ENCODE measurements around the gene PHYH. TPM values are rescaled to one million over a fixed set of nuclear protein-coding genes. Genes with fewer than 3 reads are reported as not detected.

The PHYH gene
- total RNA-seq, 1 experiment from 2014 or later, result 13.2 TPM

GRCh38 chr10:13271552-13272163, 28.2 kb downstream of the PHYH start:
- no peaks in the 10 kb centered on the region for H3F3A ChIP-seq (ENCODE audit: low read length, unreplicated experiment)
- ATAC-seq, result peak; percentile 43
- BruUV-seq (replicated peaks), result no TSS peak
- no peak overlapping the region for H3K4me3 ChIP-seq (ENCODE audit: low read length)
- H3K9ac ChIP-seq (ENCODE audit: low read length), result no peak overlapping the region
- no peaks in the 10 kb centered on the region for H3K27me3 ChIP-seq (ENCODE audit: low read length)
- H4K20me1 ChIP-seq (ENCODE audit: low read length), result no peaks in the 10 kb centered on the region
- intact Hi-C loops (cut with micrococcal nuclease), result no loop called here
- H3K27ac ChIP-seq (ENCODE audit: low read length), result no peak overlapping the region
- ChIA-PET CTCF (interaction anchor here (0.7 kb wide), 1 partner anchor 72 kb away, joined by 3 read pairs; no protein-coding TSS in a partner anchor), POLR2A (ENCODE audit: unreplicated experiment) (no interaction called here)
- no peaks in the 10 kb centered on the region for H3K79me2 ChIP-seq (ENCODE audit: low read length)
- H2AFZ ChIP-seq (ENCODE audit: low read length), result no peak overlapping the region
- peaks cover 11% of the 10 kb centered on the region for H3K4me1 ChIP-seq (ENCODE audit: insufficient read depth, low read length)
- no peaks in the 10 kb centered on the region for H3K36me3 ChIP-seq (ENCODE audit: low read depth, low read length)
- no peaks in the 10 kb centered on the region for H3K9me2 ChIP-seq (replicated peaks; ENCODE audit: low read length)
- TF ChIP-seq CTCF (conservative IDR thresholded peaks at IDR 0.05; ENCODE audit: low read depth, low read length) (peak; percentile 49; the same call in 1 of the 2 replicates), EZH2phosphoT487 (IDR thresholded peaks at IDR 0.05; ENCODE audit: borderline replicate concordance, low read length) (no peak)
- DNase-seq, result peak; percentile 1
- H3K4me2 ChIP-seq (ENCODE audit: low read length), result peak overlapping the region; percentile 63
- H3K9me3 ChIP-seq (ENCODE audit: low read length), result no peaks in the 10 kb centered on the region

- no peaks in the 10 kb centered on the region for H3K27me3 ChIP-seq (ENCODE audit: low read length)
- no peak for TF ChIP-seq EZH2 (IDR thresholded peaks at IDR 0.05; ENCODE audit: low read length, unreplicated experiment)
- TF ChIP-seq CTCF (conservative IDR thresholded peaks at IDR 0.05; ENCODE audit: low read depth, low read length), result no peak
- TF ChIP-seq EZH2phosphoT487 (IDR thresholded peaks at IDR 0.05; ENCODE audit: borderline replicate concordance, low read length), result no peak
- H3K79me2 ChIP-seq (ENCODE audit: low read length), result no peaks in the 10 kb centered on the region
- no peaks in the 10 kb centered on the region for H3F3A ChIP-seq (ENCODE audit: low read length, unreplicated experiment)
- DNase-seq, result peak; percentile 59
- H2AFZ ChIP-seq (ENCODE audit: low read length), result no peak overlapping the region
- peak overlapping the region; percentile 43; the same call in 1 of the 2 replicates for H3K4me3 ChIP-seq (ENCODE audit: low read length)
- no TSS peak for BruUV-seq (replicated peaks)
- H3K9ac ChIP-seq (ENCODE audit: low read length), result no peak overlapping the region
- H3K36me3 ChIP-seq (ENCODE audit: low read depth, low read length), result no peaks in the 10 kb centered on the region
- H4K20me1 ChIP-seq (ENCODE audit: low read length), result no peaks in the 10 kb centered on the region
- H3K27ac ChIP-seq (ENCODE audit: low read length), result no peak overlapping the region
- CTCF ChIA-PET, result no interaction called here
- H3K9me2 ChIP-seq (replicated peaks; ENCODE audit: low read length), result no peaks in the 10 kb centered on the region
- H3K9me3 ChIP-seq (ENCODE audit: low read length), result no peaks in the 10 kb centered on the region
- intact Hi-C loops (cut with micrococcal nuclease), result no loop called here
- ATAC-seq, result peak; percentile 97
- POLR2A ChIA-PET (ENCODE audit: unreplicated experiment), result no interaction called here
- H3K4me2 ChIP-seq (ENCODE audit: low read length), result peak overlapping the region; percentile 63
- H3K4me1 ChIP-seq (ENCODE audit: insufficient read depth, low read length), result peaks cover 11% of the 10 kb centered on the region
These were observed 28.9 kb downstream of the PHYH start for GRCh38 chr10:13270877-13271551.

- no TSS peak for BruUV-seq (replicated peaks)
- POLR2A ChIA-PET (ENCODE audit: unreplicated experiment), result no interaction called here
These were observed 31.0 kb downstream of the PHYH start for GRCh38 chr10:13268841-13269240.

More at GRCh38 chr10:13268841-13269240, 31.0 kb downstream of the PHYH start:
- H2AFZ ChIP-seq (ENCODE audit: low read length), result no peak overlapping the region
- no peak overlapping the region for H3K4me2 ChIP-seq (ENCODE audit: low read length)
- H3K27me3 ChIP-seq (ENCODE audit: low read length), result no peaks in the 10 kb centered on the region
- H4K20me1 ChIP-seq (ENCODE audit: low read length), result no peaks in the 10 kb centered on the region
- H3K4me1 ChIP-seq (ENCODE audit: insufficient read depth, low read length), result peaks cover 11% of the 10 kb centered on the region
- no peak overlapping the region for H3K9ac ChIP-seq (ENCODE audit: low read length)
- H3K9me3 ChIP-seq (ENCODE audit: low read length), result no peaks in the 10 kb centered on the region
- no peaks in the 10 kb centered on the region for H3F3A ChIP-seq (ENCODE audit: low read length, unreplicated experiment)
- H3K36me3 ChIP-seq (ENCODE audit: low read depth, low read length), result no peaks in the 10 kb centered on the region
- intact Hi-C loops (cut with micrococcal nuclease), result no loop called here
- H3K27ac ChIP-seq (ENCODE audit: low read length), result no peak overlapping the region
- no peak for ATAC-seq
- H3K9me2 ChIP-seq (replicated peaks; ENCODE audit: low read length), result no peaks in the 10 kb centered on the region
- no peak for DNase-seq
- no peak for TF ChIP-seq CTCF (conservative IDR thresholded peaks at IDR 0.05; ENCODE audit: low read depth, low read length)
- no peak for TF ChIP-seq EZH2phosphoT487 (IDR thresholded peaks at IDR 0.05; ENCODE audit: borderline replicate concordance, low read length)
- no peak for TF ChIP-seq EZH2 (IDR thresholded peaks at IDR 0.05; ENCODE audit: low read length, unreplicated experiment)
- no peak overlapping the region for H3K4me3 ChIP-seq (ENCODE audit: low read length)
- no peaks in the 10 kb centered on the region for H3K79me2 ChIP-seq (ENCODE audit: low read length)
- CTCF ChIA-PET, result no interaction called here
